GM23248 (cell line): ENCODE measurements around the gene FAM222B. TPM values are rescaled to one million over a fixed set of nuclear protein-coding genes. Genes with fewer than 3 reads are reported as not detected.

Experiments
- DNase-seq: peaks from one replicate; pipeline ENCODE4 v3.0.0-alpha.2; 2015
- H2AFZ ChIP-seq: fragments of 200-600 bp; sonication (generic); 2 replicates; pipeline ENCODE4 v1.6.1; 2016; ENCODE audit warnings: antibody characterized with exemption
- H3F3A ChIP-seq: fragments of 200-600 bp; sonication (generic); 2 replicates; pipeline ENCODE4 v1.6.1; 2016; ENCODE audit warnings: mild to moderate bottlenecking, antibody characterized with exemption, mixed run types; ENCODE audit not compliant: insufficient read depth
- H3K27ac ChIP-seq: fragments of 200-600 bp; sonication (generic); 2 replicates; pipeline ENCODE4 v1.5.1; 2016; ENCODE audit warnings: mild to moderate bottlenecking
- H3K27me3 ChIP-seq: fragments of 200-600 bp; sonication (generic); replicated peaks from 2 replicates; pipeline ENCODE4 v1.6.1; 2016; ENCODE audit warnings: mild to moderate bottlenecking; ENCODE audit not compliant: insufficient read depth
- H3K36me3 ChIP-seq: fragments of 200-600 bp; sonication (generic); 2 replicates; pipeline ENCODE4 v1.6.1; 2016; ENCODE audit warnings: low read depth, mild to moderate bottlenecking
- H3K4me1 ChIP-seq: fragments of 200-600 bp; sonication (generic); 2 replicates; pipeline ENCODE4 v1.6.1; 2016; ENCODE audit warnings: mild to moderate bottlenecking; ENCODE audit not compliant: insufficient read depth
- H3K4me2 ChIP-seq: fragments of 200-600 bp; sonication (generic); one replicate; pipeline ENCODE4 v1.6.1; 2016; ENCODE audit warnings: mild to moderate bottlenecking; ENCODE audit not compliant: unreplicated experiment
- H3K4me3 ChIP-seq: fragments of 200-600 bp; sonication (generic); 2 replicates; pipeline ENCODE4 v1.5.1; 2016; ENCODE audit warnings: mild to moderate bottlenecking
- H3K79me2 ChIP-seq: fragments of 200-600 bp; sonication (generic); 2 replicates; pipeline ENCODE4 v1.6.1; 2016; ENCODE audit warnings: mild to moderate bottlenecking; ENCODE audit not compliant: insufficient read depth
- H3K9ac ChIP-seq: fragments of 200-600 bp; sonication (generic); 2 replicates; pipeline ENCODE4 v1.6.1; 2016; ENCODE audit warnings: mild to moderate bottlenecking
- H3K9me2 ChIP-seq: fragments of 200-600 bp; sonication (generic); 2 replicates; pipeline ENCODE4 v1.6.1; 2016; ENCODE audit warnings: mixed run types, mild to moderate bottlenecking, moderate library complexity; ENCODE audit not compliant: insufficient read depth
- H3K9me3 ChIP-seq: fragments of 200-600 bp; sonication (generic); one replicate; pipeline ENCODE4 v1.6.1; 2017; ENCODE audit warnings: low read depth
- H4K20me1 ChIP-seq: fragments of 200-600 bp; sonication (generic); 2 replicates; pipeline ENCODE4 v1.6.0; 2016; ENCODE audit not compliant: insufficient read depth
- EZH2 ChIP-seq: fragments of 200-600 bp; sonication (generic); IDR thresholded peaks from 2 replicates; pipeline ENCODE4 v1.6.1; 2018; ENCODE audit warnings: antibody characterized with exemption, mild to moderate bottlenecking; ENCODE audit not compliant: insufficient read depth, poor library complexity, severe bottlenecking
- EZH2phosphoT487 ChIP-seq: fragments of 200-600 bp; sonication (generic); IDR thresholded peaks from 2 replicates; pipeline ENCODE4 v1.6.1; 2018; ENCODE audit warnings: antibody characterized with exemption, moderate library complexity, mild to moderate bottlenecking, low read depth; ENCODE audit not compliant: insufficient read depth
- WGBS, 2 experiments: methylation state at CpG; one replicate each; pipeline ENCODE4 v1.1.6; 2015 to 2017; ENCODE audit warnings: low lambda C conversion rate in 2 of 2, low coverage in 1 of 2; ENCODE audit errors: missing lambda C conversion rate in 2 of 2; 5-methylcytosine and 5-hydroxymethylcytosine counted together
- in situ Hi-C: fragments of 300-500 bp; cut with MboI; formaldehyde crosslinking; loops from 2 replicates; pipeline ENCODE4 v1.15.0; 2020
- polyA plus RNA-seq: library from polyadenylated mRNA; unstranded; fragments of >200 nt; fragmentation: Nextera tagmentation; extraction: Ambion mirVana; gene quantifications from 2 replicates; pipeline ENCODE4 v1.2.1, GENCODE V29; 2016
- total RNA-seq: library from RNA; depleted of rRNA; stranded (reverse); fragments of >200 nt; shearing (Covaris generic); gene quantifications from 2 replicates; pipeline ENCODE4 v1.2.3, GENCODE V29; 2014

FAM222B gene
- total and polyA plus RNA-seq, 2 experiments from 2014 or later: 7.6 to 11.1 TPM

DNA sequence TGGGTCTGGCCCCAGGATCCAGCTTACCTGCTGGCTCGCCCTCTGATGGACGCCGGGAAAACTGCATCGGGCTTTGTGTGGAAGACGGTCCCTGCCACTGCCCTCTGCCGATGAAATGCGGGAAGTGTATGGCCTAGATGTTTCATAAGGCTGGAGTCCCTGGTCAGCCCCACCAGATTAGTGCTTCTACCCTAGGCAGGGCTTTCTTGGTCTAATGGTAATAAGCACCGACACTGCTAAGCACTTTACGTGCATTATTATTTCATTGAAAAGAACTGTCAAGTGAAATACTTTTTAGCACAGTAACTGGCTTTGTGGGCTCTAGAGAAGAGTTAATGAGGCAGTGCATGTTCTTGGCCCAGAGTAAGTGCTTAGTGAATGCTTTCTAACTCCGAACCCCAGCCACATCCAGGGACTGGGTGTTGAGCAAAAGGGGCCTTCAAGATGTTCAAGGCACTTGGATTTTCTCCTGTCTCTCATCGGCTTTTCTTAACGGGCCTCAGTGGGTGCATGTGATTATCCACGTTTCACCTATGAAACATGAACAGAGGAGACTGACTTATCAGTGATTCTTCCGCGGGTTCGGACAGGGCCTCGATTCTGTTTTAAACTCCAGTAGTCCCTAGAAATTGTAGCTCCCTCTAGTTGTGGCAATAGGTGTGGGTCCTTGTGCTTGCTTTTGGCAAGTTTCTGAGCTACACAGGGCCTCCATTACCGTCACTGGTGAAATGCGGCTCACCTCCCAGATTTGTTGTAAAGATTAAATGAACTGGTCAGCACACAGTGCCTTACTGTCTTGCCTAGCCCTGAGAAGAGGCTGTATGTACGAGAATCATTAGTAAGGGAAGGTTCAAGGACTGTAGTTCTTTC is 92.2 kb downstream of the FAM222B start:
- Histone ChIP-seq H3K4me1 (peaks cover 10% of the 10 kb centered on the region; the same call in 1 of the 2 replicates), H3K27me3 (no peaks in the 10 kb centered on the region), H2AFZ (no peak overlapping the region), H3F3A (peaks cover 16% of the 10 kb centered on the region; the same call in 1 of the 2 replicates), H4K20me1 (no peaks in the 10 kb centered on the region), H3K27ac (peak overlapping the region; percentile 35), H3K79me2 (peaks cover 48% of the 10 kb centered on the region), H3K4me2 (no peak overlapping the region), H3K9me3 (no peaks in the 10 kb centered on the region), H3K36me3 (peaks cover 4% of the 10 kb centered on the region; the same call in 1 of the 2 replicates), H3K9ac (peak overlapping the region; percentile 40), H3K4me3 (no peak overlapping the region), H3K9me2 (no peaks in the 10 kb centered on the region)
- peak; percentile 95 for DNase-seq
- 32 to 33% methylated on average over 20 of the region's 20 CpGs for WGBS, 2 experiments
- no peak for TF ChIP-seq EZH2
- no peak for TF ChIP-seq EZH2phosphoT487
- in situ Hi-C loops: no loop called here

- Histone ChIP-seq H3K36me3 (peaks cover 4% of the 10 kb centered on the region; the same call in 1 of the 2 replicates), H3F3A (0 out of 2 replicates have a peak, but pooled peaks cover 13% of the 10 kb centered on the region), H3K27me3 (no peaks in the 10 kb centered on the region), H2AFZ (no peak overlapping the region), H4K20me1 (no peaks in the 10 kb centered on the region), H3K27ac (no peak overlapping the region), H3K9ac (no peak overlapping the region), H3K4me3 (no peak overlapping the region), H3K4me2 (no peak overlapping the region), H3K9me2 (no peaks in the 10 kb centered on the region), H3K79me2 (peaks cover 55% of the 10 kb centered on the region), H3K4me1 (peaks cover 10% of the 10 kb centered on the region; the same call in 1 of the 2 replicates), H3K9me3 (no peaks in the 10 kb centered on the region)
- no peak for DNase-seq
- in situ Hi-C loops: no loop called here
- TF ChIP-seq EZH2phosphoT487 (no peak), EZH2 (no peak)
- WGBS, 2 experiments: 53 to 56% methylated on average over 11 of the region's 11 CpGs
Measured at GRCh38 chr17:28749516-28750177, 92.9 kb downstream of the FAM222B start.

- H3K79me2 ChIP-seq: peaks cover 60% of the 10 kb centered on the region
- H3K27ac ChIP-seq: no peak overlapping the region
- H3K4me2 ChIP-seq: no peak overlapping the region
- 0 out of 2 replicates have a peak, but pooled peaks cover 13% of the 10 kb centered on the region for H3F3A ChIP-seq
- 69% methylated on average over 17 to 18 of the region's 18 CpGs for WGBS, 2 experiments
- H3K9me3 ChIP-seq: no peaks in the 10 kb centered on the region
- in situ Hi-C loops: no loop called here
- DNase-seq: no peak
- no peak overlapping the region for H3K9ac ChIP-seq
- TF ChIP-seq EZH2: no peak
- TF ChIP-seq EZH2phosphoT487: no peak
- H3K4me1 ChIP-seq: peaks cover 10% of the 10 kb centered on the region; the same call in 1 of the 2 replicates
- no peaks in the 10 kb centered on the region for H3K27me3 ChIP-seq
- no peak overlapping the region for H2AFZ ChIP-seq
- no peaks in the 10 kb centered on the region for H3K9me2 ChIP-seq
- peaks cover 4% of the 10 kb centered on the region; the same call in 1 of the 2 replicates for H3K36me3 ChIP-seq
- H3K4me3 ChIP-seq: no peak overlapping the region
- H4K20me1 ChIP-seq: no peaks in the 10 kb centered on the region
Measured at GRCh38 chr17:28748852-28749515, 93.6 kb downstream of the FAM222B start.
